NCI-H2227 (cell line): ENCODE measurements around the gene CENPT.

Experiments used
- DNase-seq: peaks from one replicate; lab custom pipeline; 2025; ENCODE audit not compliant: unreplicated experiment; lab: John Stamatoyannopoulos, UW

The CENPT gene, protein sequence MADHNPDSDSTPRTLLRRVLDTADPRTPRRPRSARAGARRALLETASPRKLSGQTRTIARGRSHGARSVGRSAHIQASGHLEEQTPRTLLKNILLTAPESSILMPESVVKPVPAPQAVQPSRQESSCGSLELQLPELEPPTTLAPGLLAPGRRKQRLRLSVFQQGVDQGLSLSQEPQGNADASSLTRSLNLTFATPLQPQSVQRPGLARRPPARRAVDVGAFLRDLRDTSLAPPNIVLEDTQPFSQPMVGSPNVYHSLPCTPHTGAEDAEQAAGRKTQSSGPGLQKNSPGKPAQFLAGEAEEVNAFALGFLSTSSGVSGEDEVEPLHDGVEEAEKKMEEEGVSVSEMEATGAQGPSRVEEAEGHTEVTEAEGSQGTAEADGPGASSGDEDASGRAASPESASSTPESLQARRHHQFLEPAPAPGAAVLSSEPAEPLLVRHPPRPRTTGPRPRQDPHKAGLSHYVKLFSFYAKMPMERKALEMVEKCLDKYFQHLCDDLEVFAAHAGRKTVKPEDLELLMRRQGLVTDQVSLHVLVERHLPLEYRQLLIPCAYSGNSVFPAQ

GRCh38 chr16:67847064-67847861, at the start of gene CENPT:
TSS of gene CENPT (minus strand) at chr16:67847693. CDS start at chr16:67833859, 13,834 bp downstream.
- DNase-seq, result peak; percentile 80

GRCh38 chr16:67897231-67897630, 49.7 kb upstream of the CENPT start:
- no peak for DNase-seq

DNA sequence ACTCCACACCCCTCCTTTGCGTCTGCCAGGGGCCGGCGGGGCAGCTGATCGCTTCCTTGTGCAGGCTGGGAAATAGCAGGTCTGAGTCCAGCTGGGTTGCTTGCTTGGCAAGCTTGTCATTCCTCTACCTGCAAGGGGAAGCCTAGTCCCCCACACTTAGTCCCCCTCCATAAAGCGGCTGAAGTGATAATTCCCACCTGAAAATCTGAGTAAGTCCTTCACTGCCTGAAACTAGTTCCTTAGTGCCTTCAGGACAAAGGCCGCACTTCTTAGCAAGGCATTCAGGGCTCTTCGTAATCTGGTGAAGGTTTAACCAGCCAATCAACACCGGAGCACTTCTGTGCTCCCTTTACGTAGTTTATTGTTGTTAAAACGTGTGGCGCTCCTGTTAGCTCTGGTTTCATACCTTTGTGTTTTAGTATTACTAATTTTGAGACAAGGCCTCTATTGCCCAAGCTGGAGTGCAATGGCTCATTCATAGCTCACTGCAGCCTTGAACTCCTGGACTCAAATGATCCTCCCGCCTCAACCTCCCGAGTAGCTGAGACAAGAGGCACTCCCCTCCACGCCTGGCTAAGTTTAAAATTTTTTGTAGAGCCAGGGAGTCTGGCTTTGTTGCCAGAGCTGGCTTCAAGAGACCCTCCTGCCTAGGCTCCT, 46.4 kb upstream of the CENPT start:
- peak; percentile 15 for DNase-seq

GRCh38 chr16:67892899-67893742, 45.6 kb upstream of the CENPT start, which contains the start of gene PSKH1:
TSS of gene PSKH1 (plus strand) at chr16:67893254. CDS start at chr16:67908750, 15,496 bp downstream.
- peak; percentile 94 for DNase-seq

GRCh38 chr16:67892375-67892774, 44.9 kb upstream of the CENPT start:
- no peak for DNase-seq

- DNase-seq, result no peak
Observed at GRCh38 chr16:67888331-67888730, 40.8 kb upstream of the CENPT start.

DNA sequence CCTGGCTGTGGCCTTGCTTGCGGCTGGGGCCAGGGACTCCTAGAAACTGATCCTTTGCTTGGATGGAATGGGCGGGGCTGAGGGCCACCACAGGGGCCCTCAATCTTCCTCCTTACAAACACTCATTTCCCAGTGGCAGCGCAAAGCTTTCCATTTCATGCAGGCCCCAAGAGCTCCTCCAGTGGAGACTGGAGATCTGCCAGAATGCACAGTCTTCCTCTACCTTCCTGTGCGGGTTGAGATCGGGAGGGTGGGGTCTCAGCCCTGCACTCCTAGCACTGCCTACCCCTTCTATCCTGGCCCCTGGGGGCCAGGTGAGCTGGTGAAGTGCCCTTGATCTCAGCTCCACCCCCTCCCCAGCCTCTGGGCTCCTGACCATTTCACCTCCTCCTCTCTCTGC, 38.9 kb upstream of the CENPT start:
- DNase-seq, result no peak

DNA sequence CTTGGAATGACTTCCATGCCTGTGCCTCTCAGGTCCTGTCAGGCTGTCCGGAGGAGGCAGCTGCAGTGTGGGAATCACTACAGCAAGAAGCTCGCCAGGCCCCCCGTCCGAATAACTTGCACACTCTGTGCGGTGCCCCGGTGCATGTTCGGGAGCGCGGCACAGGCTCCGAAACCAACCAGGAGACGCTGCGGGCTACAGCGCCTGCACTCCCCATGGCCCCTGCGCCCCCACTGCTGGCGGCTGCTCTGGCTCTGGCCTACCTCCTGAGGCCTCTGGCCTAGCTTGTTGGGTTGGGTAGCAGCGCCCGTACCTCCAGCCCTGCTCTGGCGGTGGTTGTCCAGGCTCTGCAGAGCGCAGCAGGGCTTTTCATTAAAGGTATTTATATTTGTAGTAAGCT, 38.5 kb upstream of the CENPT start:
- no peak for DNase-seq

GRCh38 chr16:67885545-67885944, 38.1 kb upstream of the CENPT start:
- DNase-seq, result no peak

- DNase-seq, result peak; percentile 88
Observed at GRCh38 chr16:67884684-67885083, 37.2 kb upstream of the CENPT start, which contains the start of gene NRN1L. TSS of gene NRN1L (plus strand) at chr16:67884885. CDS start at chr16:67884904, 19 bp downstream.

- DNase-seq, result peak; percentile 50
Observed at GRCh38 chr16:67883872-67884261, 36.4 kb upstream of the CENPT start.

DNA sequence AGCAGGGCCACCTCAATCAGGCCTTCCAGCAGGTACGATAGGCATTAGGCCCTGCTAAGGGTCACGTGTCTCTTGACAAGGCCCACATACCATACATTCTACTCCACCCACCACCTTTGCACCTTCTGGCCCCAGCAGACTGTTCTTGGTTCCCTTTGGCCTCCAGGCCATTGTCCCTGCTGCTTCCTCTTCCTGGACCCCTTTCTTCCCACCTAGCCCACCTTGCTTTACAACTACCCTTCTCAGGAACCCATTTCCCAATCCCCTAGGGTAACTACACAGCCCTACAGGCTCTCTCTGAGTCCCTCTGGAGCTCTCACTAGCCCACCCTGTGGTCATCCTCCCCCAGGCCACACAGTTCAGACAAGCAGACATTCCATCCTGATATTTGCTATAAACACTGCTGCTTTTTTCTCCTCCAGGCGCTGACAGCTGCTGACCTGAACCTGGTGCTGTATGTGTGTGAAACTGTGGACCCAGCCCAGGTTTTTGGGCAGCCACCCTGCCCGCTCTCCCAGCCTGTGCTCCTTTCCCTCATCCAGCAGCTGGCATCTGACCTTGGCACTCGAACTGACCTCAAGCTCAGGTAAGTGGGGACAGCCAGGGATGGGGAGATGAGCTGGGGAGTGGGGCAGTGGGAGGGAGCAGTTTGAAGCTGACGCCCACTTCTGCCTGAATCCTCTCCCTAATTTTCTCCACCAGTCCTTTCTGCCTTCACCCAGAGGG, 35.8 kb upstream of the CENPT start:
- no peak for DNase-seq

DNA sequence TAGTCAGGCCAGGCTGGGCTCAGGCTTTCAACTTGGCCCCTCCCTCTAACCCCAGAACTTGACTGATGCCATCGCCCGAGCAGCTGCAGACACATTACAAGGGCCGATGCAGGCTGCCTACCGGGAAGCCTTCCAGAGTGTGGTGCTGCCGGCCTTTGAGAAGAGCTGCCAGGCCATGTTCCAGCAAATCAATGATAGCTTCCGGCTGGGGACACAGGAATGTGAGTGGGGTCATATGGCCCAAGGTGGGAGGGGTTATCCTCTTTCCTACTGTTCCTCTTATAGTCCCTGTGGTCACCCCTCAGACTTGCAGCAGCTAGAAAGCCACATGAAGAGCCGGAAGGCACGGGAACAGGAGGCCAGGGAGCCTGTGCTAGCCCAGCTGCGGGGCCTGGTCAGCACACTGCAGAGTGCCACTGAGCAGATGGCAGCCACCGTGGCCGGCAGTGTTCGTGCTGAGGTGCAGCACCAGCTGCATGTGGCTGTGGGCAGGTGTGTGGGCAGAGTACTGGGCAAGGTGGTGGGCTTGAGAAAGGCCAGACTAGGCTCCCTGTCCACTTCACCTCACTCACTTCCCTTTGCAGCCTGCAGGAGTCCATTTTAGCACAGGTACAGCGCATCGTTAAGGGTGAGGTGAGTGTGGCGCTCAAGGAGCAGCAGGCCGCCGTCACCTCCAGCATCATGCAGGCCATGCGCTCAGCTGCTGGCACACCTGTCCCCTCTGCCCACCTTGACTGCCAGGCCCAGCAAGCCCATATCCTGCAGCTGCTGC, 35.1 kb upstream of the CENPT start:
- no peak for DNase-seq

- no peak for DNase-seq
Observed at GRCh38 chr16:67881621-67882161, 34.2 kb upstream of the CENPT start.

GRCh38 chr16:67880584-67880983, 33.1 kb upstream of the CENPT start:
- DNase-seq, result no peak

- DNase-seq, result no peak
Observed at GRCh38 chr16:67879936-67880335, 32.4 kb upstream of the CENPT start.

GRCh38 chr16:67879462-67879861, 32.0 kb upstream of the CENPT start:
- DNase-seq, result no peak

DNA sequence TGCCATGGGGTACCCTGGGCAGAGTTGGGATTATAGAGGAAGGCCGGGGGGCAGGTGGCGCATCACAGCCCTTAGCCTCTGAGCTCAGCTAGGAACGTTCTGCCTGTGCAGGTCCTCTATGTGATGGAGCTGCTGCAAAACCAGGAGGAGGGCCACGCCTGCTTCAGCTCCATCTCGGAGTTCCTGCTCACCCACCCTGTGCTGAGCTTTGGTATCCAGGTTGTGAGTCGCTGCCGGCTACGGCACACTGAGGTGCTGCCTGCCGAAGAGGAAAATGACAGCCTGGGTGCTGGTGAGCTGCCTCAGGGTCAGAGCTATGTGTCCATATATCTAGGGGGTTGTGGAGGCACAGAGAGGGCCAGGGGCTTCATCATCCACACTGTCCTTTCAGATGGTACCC, 31.4 kb upstream of the CENPT start:
- no peak for DNase-seq

DNA sequence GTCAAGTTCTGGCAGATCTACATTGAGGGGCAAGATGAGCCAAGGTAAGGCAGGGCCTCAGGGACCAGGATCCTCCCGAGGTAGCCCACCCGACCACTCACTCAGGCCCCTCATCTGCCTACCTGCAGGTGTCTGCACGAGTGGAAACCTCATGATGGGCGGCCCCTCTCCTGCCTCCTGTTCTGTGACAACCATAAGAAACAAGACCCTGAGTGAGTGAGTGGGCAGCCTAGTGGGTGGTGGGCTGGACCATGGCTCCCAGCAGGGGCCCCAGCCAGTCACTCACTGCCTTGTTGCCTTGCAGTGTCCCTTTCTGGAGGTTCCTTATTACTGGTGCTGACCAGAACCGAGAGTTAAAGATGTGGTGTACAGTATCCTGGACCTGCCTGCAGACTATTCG, 30.7 kb upstream of the CENPT start:
- DNase-seq, result no peak
